Adrenal gland (tissue), 5 donors: ENCODE data around the gene CGREF1.

Experiments
- CTCF ChIP-seq, 6 experiments: fragments of 450-650 bp in 4 of 6; fragments of 200-600 bp in 2 of 6; sonication (generic) in 1 of 6; IDR thresholded peaks; 1 replicate in 5 of 6; 2 replicates in 1 of 6; pipeline versions ENCODE4 v1.5.1 to v1.8.0; 2016 to 2021; ENCODE audit warnings: antibody characterized with exemption in 6 of 6, mild to moderate bottlenecking in 2 of 6, moderate library complexity in 1 of 6
- POLR2A ChIP-seq, 2 donors: fragments of 450-650 bp; IDR thresholded peaks; one replicate each; pipeline ENCODE4 v1.6.1; 2017; ENCODE audit warnings: antibody characterized with exemption in 2 of 2, mild to moderate bottlenecking in 2 of 2, moderate library complexity in 1 of 2
- donor health status: DM: no; HTN: no; CAD: no.

DNA sequence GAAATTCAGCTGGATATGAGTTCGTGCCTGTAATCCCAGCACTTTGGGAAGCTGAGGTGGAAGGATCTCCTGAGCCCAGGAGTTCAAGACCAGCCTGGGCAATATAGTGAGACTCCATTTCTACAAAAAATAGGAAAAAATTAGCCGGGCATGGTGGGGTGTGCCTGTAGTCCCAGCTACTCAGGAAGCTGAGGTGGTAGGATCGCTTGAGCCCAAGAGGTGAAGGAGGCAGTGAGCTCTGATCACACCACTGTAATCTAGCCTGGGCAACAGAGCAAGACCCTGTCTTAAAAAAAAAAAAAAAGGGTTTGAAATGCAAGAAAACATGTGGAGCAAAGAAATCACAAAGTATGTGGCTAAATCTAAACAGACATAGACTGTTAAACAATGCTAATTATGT is 9.8 kb downstream of the CGREF1 start:
- TF ChIP-seq CTCF (IDR thresholded peaks at IDR 0.05) (no peak), POLR2A (IDR thresholded peaks at IDR 0.05) (no peak)
